ENCODE measurements around the gene SLC15A5.

The SLC15A5 gene

DNA sequence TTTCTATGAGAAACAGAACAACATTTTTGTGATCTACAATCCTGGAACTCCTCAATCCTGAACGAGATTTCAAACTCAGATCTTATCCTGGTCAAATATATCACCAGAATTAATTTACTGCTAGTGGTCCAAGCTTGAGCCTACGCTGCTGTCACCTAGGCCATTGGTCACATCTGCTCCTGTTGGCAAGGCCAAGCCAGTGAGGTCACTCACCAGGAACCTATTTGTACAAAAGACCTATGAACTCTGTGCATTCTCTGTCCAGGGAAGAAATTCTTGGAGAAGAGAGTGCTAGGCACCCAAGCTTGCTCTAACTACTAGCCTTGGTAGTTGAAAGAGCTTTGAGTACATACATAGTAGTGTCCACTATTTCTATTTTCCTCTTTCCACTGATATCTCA is 106.1 kb downstream of the SLC15A5 start:
- no peak for DNase-seq

DNA sequence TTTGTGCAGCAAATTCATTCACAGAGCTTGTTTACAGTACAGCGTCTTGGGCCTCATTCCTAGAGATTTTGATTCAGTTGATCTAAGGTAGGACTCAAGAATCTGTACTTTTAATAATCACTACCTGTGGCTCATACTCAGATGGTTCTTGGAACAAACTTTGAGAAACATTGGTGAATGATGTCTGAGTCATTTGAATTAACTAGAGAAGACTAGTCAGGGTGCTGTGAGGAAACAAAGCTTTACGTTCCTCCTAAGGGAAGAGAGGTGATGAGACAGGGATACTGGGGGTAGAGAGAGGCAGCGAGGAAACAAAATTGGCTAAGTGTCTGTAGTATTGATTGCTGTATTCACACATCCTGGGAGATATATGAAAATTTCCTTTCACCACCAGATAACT is 109.4 kb downstream of the SLC15A5 start:
- DNase-seq: no peak

DNA sequence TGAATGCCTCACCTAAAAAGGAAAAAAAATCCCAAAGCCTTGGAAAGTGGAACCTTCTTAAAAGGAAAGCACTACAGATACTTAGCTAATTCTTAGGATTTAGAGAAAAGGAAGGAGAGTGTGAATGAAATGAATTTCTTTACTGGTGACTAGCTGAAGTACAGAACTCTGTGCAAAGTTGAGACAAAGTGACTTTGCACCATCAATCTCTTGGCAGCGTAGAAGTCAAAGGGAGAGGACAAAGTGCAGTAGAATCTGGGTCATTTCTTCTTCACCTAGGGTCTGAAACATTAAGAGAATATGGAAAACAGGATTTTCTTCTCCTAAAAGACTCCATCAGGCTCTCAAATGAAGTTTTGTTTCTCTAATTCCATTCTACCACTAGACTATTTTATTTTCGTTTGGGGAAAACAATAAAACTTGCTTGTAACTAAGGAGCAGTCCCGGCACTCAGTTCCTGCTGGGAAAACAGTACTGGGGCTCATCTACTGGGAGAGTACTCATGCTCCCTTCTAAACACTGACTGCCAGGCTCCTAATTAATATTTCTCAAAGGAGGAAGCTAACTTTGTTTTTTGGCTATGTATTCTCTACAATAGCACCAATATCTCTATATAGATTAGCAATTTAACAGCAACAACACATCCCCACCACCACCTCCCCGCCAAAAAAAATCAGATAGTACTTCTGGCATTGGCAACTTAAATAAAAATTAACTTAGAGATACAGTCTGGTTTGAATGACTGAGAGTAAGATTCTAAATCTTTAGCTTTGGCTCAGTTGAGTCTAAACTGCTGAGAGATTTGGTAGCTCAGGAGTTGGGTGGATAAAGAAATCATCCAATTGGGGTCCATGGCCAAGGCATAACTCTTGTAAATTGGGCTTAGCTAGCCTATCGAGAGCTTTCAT is 110.7 kb downstream of the SLC15A5 start:
- no peak for DNase-seq

DNA sequence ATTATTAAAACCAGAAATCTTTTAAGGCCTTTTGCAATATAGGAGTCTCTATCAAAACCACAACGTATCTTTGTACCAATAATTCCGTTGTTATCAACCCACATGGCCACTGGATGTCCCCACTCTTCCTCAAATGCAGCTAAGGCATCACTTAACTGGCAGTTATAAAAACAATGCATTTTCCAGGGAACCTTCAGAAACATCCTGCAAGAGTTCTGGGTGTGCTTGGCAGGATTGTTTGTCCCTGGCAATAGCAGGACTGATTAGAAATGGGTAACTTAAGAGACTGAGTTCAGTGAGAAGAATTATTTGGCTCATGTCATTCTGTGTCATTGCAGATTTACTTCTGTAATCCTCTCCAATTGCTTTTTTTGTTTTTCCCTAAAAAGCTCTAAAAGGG is 112.0 kb downstream of the SLC15A5 start:
- DNase-seq: no peak

DNA sequence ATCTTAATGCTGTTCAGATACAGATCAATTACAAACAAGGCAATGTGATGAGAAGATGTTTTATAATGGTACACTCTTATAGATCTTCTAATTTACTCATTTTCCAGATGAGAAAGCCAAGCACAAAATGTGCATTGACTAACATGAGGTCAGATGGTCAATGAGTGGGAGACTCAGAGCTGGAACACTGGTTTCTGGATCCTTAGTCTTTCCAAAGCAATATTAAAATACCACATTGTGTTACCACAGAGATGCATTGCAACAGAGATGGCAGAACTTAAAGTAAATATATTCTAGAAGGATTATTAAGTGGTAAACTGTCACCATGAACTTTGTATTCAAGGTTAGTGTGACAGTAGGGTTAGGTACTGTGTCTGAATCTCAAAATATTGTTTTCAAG is 113.6 kb downstream of the SLC15A5 start:
- DNase-seq: no peak

DNA sequence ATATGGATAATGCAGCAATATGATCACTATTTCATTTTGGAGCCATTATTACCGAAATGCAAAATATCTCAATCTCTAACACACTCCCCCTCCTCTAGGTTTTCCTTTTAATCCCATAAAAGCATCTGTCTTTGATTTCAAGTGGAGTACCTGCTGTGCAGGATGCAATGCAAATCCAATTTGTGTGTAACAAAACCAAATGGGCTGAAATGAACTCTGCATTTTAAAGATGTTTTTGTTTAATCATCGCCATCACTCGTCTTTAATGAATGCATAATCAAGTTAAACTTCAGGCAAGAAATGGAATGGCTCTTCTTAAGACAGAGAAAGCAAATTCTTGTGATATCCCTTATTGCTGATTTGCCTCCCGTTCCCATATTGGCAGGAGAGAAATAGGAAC is 114.3 kb downstream of the SLC15A5 start:
- DNase-seq: no peak

DNA sequence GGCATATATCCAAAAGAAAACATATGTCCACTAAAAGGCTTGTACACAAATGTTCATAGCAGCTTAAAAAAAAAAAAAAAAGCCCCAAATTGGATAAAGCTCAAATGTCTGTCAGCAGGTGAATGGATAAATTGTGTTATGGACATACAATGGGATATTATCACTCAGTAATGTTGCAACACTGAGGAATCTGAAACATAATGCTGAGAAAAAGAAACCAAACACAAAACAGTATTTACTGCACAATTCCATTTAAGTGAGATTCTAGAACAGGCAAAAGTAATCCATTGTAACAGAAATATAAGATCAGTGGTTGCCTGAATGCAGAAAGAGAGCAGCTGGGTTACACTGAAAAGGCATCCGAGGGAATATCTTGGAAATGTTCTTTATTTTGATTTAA is 117.9 kb downstream of the SLC15A5 start:
- DNase-seq: no peak

DNA sequence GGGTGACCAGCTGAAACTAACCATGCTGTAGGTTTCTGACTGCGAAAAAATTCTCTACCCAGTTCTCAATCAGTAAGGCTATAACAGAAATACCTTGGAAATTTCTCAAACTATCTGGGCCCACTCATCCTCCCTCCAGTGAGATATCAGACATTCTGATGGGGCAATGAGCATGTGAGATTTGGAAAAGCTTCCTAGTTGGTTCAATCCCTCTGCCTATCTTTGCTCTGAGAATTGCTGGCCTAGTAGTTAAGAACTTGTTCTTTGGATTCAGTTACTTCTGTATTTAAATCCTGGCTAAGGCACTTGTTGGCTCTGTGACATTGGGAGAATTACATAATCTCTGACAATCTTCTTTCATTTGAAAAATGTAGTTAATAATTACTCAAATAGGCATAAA is 119.4 kb downstream of the SLC15A5 start:
- no peak for DNase-seq

DNA sequence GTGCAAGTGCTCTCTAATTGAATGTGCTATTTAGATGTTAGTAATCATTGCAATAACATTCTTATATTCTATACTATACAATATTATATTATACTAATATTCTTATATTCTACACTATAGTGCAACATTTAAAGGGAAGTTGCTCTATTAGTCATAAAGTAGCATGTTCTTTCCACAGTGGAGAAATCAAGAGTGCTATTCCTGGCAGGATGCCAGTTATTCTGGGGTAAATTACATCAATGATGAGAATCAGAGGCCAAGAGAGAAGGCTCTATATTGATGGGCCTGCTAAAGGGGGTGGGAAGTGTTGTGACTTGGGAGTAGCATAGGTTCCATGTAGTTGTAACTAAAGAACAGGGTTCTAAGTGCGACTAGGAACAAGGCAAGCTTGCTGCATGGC is 121.5 kb downstream of the SLC15A5 start:
- DNase-seq: no peak

DNA sequence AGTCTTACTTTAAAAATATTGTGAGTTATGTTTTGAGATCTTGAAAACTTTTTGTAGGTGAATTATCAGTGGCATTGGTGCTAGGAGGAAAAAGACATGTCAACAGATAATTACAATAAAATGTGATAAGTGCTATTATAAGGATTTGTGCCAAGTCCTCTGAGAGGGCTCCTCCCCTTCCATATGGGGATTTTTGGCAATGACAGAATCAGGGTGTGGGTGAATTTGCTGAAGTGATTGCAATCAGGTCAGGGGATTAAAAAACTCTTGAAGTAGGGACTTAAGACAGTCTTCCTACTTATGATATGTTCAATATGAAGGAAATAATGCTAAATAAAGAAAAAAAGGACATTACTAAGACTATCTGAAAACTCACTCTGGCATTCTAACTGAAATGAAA is 122.5 kb downstream of the SLC15A5 start:
- no peak for DNase-seq

DNA sequence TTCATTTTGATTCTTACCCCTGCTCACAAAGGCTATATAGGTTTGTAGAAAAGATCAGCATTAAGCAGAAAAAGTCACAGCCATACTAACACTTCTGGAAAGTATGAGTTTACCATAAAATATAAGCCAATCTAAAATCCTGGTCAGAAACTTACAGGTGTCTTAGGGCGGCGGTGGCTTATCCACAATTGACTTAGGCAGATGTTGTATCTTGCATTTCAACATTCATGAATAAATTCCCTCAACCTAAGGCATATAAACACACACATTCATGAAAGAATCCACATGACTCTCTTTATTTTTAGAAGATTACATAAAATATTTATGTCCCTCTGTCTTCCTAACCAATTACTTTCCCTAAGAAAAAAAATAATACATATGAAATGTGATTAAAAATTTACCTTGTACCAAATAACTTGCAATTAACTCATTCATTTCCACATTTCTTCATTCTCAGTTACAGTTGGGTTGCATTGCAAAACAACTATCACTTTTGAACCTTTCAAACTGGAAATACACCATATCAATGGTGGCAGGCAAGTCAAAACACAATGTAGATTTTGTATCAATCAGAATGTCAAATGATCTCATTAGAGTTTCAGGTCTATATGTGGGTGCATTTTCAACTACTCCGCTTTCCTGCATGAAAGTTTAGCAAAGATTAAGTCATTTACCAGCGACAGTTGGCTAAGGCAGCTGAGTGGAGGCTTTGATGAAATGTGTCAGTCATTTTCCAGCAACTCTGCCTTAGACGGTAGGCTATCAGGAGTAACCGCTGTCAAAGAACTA is 124.4 kb downstream of the SLC15A5 start:
- DNase-seq: no peak

DNA sequence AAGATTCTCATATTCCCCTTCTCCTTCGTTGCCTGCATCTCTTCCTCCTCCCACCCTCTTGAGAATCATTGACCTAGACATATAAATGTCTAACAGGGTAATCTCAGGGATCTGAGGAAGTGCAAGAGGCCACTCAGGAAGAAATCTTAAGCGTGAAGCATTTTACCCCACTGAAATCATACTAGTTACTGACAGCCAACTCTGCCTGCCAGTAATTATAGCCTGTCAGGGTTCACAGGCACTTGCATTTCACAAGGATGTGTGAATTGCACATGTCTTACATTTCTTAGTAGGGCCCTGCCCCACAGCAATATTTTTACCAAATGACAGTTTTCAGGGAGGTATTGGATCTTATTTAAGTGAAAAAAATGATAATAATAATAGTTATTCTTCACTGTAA is 127.2 kb downstream of the SLC15A5 start:
- no peak for DNase-seq

DNA sequence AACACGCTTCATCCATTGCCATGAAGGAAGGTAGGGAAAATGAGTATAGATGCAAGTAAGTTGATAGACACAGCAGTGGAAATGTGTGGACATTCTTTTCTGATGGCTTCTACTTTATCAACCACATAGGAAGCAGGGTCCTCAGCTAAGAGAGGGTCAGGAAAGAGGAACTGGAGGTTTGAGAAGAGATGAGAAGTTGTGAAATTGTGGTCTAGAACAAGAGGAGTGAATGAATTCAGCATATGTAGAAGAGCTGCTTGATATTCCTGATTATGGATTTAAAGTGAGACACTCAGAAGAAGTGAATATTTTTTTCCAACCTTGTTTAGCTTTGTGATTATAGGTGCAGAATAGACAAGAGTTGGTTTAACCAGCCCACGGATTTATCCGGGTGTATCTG is 128.5 kb downstream of the SLC15A5 start:
- no peak for DNase-seq
